ENCODE data around the gene EPYC.

DNA sequence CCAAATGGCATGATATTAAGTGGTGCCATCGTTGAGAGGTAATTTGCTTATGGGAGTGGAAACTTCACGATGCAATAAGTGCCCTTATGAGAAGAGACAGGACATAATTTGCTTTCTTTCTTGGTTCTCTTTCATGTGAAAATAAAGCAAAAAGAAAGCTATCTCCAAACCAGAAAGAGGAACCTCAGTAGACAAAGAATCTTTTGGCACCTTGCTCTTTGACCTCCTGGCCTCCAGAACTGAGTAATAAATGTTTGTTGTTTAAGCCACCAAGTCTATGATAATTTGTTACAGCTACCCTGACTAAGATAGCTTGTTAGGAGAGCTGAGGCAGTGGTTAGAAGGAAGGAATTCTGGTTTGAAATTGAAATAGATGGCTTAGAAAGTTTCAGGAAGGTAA, 89.4 kb downstream of the EPYC start:
- TF ChIP-seq, protein P1, sequence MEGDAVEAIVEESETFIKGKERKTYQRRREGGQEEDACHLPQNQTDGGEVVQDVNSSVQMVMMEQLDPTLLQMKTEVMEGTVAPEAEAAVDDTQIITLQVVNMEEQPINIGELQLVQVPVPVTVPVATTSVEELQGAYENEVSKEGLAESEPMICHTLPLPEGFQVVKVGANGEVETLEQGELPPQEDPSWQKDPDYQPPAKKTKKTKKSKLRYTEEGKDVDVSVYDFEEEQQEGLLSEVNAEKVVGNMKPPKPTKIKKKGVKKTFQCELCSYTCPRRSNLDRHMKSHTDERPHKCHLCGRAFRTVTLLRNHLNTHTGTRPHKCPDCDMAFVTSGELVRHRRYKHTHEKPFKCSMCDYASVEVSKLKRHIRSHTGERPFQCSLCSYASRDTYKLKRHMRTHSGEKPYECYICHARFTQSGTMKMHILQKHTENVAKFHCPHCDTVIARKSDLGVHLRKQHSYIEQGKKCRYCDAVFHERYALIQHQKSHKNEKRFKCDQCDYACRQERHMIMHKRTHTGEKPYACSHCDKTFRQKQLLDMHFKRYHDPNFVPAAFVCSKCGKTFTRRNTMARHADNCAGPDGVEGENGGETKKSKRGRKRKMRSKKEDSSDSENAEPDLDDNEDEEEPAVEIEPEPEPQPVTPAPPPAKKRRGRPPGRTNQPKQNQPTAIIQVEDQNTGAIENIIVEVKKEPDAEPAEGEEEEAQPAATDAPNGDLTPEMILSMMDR (IDR thresholded peaks at IDR 0.05; ENCODE audit: low read depth, low read length) = no peak
- TF ChIP-seq POLR2A (IDR thresholded peaks at IDR 0.05; ENCODE audit: extremely low read depth, insufficient read length) = no peak

Data from NB4 (cell line).